ENCODE measurements around the gene SEMA4D. TPM values are rescaled to one million over a fixed set of nuclear protein-coding genes. Genes with fewer than 3 reads are reported as not detected.
"Not testable (repeated sequence)": the region's sequence is repeated elsewhere in the genome, so short reads cannot be mapped to it uniquely, and the experiment has no call there.

The SEMA4D gene
- total RNA-seq, 1 donor from 2014 or later = 2.9 TPM

- DNase-seq = no peak
These were observed 15.7 kb downstream of the SEMA4D start for GRCh38 chr9:89482056-89482851.

- DNase-seq = no peak
These were observed 16.4 kb downstream of the SEMA4D start for GRCh38 chr9:89481538-89481915.

DNA sequence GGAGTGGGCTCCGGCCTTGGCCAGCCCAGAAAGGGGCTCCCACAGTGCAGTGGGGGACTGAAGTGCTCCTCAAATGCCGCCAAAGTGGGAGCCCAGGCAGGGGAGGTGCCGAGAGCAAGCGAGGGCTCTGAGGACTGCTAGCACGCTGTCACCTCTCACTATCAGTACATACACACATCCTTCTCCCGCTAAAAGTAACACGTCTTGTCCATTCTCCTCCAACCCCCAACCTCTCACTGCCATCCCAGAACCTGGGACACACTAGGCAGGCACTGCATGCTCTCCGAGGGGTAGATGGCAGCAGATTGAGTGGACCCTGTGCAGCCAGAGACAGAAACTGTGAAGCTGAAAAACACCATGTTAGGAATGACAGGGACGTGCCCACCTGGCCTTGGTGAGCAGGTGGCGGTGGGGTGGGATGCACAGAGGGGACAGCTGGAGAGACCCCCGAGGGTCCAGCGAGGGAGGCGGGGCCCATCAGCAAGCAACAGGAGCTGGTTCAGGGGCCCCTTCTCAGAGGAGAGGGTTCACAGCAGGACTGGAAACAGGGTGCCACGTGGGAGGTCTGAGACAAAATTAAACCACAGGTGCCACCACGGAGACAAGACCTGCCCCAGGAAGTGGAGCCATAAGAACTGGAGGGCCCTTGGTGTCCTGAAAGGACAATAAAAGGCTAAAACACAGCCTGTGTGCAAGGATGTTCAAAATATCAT, 16.9 kb downstream of the SEMA4D start:
- DNase-seq = no peak

- not testable (repeated sequence) for DNase-seq
These were observed 17.5 kb downstream of the SEMA4D start for GRCh38 chr9:89480372-89480771.

DNA sequence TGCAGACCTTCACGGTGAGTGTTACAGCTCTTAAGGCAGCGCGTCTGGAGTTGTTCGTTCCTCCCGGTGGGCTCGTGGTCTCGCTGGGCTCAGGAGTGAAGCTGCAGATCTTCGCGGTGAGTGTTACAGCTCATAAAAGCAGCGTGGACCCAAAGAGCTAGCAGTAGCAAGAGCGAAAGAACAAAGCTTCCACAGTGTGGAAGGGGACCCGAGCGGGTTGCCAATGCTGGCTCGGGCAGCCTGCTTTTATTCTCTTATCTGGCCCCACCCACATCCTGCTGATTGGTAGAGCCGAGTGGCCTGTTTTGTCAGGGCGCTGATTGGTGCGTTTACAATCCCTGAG, 18.3 kb downstream of the SEMA4D start:
- DNase-seq = not testable (repeated sequence)

DNA sequence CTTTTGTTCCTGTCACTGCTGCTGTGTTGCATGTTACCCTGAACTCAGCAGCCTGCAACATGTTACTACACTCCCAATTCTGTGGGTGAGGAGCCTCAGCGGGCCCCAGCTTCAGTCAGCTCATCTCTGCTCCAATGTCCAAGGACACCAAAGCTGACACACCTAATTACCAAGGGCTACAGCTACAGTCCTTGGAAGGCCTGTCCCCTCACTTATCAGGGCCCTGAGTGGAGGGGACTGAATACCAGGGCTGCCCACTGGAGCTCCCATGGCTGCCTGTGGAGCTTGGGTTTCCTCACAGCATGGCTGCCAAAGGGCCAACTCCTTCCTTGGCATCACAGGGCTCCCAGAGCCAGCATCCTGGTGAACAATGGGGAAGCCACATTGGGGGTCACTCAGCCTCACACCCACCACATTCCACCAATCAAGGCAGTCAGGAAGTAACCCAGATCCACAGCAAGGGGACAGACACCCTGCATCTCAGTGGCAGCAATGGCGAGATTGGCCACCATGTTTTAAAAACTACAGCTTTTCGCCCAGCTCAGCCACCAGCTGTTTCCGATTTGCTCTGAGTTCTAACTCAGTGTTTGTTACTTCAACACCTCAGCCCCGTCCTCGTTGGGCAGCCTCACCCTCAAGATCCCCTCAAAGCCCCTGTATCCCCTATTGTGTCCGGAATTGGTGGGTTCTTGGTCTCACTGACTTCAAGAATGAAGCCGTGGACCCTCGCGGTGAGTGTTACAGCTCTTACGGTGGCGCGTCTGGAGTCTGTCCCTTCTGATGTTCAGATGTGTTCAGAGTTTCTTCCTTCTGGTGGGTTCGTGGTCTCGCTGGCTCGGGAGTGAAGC, 18.9 kb downstream of the SEMA4D start:
- no peak for DNase-seq

DNA sequence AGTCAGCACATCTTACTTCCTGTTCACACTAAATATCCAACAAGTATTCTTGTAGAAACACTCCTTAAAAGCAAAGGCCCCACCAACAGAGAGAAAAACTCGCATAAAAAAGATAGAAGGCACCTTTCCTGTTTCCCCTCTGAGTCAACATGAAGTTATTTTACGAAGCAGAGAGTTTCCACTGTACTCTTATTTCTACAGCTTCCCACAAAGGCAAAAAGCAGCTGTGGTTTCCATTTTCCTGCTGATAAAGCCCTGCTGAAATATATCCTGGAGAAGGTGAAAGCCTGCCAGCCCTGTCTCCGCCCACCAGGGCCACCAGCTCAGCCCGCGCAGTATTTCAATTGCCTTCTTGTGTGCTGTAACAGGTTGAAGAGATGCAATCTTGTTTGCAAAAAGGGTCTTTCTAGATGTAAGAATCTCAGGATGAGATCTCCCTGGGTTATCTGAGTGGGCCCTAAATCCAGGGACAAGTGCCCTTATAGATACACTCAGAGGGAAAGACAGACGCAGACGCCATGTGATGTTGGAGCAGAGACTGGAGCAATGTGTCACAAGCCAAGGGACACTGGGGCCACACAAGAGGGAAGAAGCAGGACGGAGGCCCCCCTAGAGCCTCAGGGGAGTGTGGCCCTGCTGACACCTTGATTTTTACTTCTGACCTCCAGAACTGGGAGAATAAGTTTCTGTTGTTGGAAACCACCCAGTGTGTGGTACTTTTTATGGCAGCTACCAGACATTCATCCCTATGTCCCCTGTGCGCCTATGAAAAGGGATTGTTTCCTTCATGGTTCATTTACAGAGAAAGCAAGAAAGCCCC, 19.9 kb downstream of the SEMA4D start:
- peak; percentile 87 for DNase-seq

DNA sequence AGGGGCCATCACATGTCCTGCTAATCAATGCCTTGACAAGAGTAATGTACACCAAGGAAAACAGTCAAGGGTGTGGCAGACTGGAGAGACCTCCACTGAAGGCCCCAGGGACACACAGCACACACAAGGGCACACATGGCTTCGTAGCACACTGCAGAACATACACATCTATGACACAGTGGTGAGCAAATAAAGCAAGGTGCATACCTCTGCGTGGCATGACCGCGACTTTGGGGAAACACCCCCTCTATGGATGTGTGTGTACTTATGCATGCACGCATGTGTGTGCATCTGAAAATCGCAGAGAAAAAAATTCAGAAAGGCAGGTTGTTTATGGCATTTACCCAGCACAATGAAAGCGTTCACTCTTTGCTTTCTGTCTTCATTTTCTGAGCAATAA, 20.5 kb downstream of the SEMA4D start:
- DNase-seq = no peak

DNA sequence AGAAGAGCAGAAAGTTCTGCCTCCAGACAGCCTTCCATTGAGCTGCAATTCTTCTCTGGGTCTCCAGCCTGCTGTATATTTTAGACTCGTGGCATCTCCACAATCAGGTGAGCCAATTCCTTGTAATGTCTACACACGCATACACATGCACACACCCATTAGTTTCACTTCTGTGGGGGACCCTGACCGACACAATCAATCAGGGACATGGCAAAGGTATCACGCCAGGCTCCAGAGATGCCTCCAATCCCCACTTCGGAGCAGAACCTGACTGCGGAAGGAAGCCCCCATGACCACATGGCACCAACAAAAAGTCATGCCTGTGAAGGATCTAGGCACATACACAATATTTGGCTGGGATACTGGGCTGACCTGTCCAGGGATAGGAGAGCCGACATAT, 21.4 kb downstream of the SEMA4D start:
- DNase-seq = no peak

GRCh38 chr9:89475891-89476440, 21.9 kb downstream of the SEMA4D start:
- no peak for DNase-seq

- no peak for DNase-seq
These were observed 23.0 kb downstream of the SEMA4D start for GRCh38 chr9:89474939-89475338.

DNA sequence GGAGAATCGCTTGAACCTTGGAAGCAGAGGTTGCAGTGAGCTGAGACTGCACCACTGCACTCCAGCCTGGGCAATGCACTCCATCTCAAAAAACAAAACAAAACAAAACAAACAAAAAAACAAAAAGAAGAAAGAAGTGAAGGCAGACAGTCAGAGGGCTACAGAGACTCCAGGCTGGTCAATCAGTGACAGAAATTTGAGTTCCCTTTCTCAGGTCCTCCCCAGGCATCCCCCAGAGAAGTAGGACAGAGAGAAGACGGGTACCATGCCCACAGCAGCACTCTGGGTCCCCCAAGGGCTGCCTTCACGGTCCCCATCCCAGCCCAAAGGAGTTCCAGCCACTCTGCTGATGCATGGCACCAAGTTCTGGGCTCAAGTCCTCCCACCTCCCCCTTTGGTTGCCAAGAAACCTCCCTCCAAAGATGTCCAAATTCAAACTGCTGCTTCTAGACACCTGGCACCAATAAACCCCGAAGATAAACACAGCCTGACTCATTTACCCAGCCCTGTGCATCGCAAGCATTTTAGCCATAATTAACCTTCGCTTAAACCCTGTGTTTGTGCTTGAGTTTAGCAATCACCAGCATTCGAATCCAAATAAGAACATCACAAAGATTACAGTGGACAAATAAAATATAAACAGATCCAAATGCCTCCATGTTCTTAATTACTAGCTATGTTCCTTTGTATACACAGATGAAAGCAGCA, 24.0 kb downstream of the SEMA4D start:
- DNase-seq = no peak

DNA sequence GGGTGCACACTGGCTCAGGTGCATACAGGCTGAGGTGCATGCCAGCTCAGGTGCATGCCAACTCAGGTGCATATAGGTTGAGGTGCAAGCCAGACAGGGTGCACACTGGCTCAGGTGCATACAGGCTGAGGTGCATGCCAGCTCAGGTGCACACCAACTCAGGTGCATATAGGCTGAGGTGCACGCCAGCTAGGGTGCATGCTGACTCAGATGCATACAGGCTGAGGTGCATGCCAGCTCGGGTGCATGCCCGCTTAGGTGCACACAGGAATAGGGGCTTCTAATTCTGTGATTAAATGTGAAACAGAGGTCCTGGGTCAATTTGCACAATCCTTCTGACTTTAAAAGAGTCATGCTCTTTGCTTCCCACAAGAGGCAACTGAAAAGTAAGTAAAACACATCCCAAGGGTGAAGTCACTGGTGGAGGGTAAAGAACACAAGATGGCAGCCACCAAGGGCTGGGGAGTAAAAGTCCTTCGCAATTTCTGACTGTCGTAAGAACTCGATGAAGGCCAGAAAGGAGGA, 26.1 kb downstream of the SEMA4D start:
- not testable (repeated sequence) for DNase-seq

- no peak for DNase-seq
These were observed 26.5 kb downstream of the SEMA4D start for GRCh38 chr9:89471390-89471789.

DNA sequence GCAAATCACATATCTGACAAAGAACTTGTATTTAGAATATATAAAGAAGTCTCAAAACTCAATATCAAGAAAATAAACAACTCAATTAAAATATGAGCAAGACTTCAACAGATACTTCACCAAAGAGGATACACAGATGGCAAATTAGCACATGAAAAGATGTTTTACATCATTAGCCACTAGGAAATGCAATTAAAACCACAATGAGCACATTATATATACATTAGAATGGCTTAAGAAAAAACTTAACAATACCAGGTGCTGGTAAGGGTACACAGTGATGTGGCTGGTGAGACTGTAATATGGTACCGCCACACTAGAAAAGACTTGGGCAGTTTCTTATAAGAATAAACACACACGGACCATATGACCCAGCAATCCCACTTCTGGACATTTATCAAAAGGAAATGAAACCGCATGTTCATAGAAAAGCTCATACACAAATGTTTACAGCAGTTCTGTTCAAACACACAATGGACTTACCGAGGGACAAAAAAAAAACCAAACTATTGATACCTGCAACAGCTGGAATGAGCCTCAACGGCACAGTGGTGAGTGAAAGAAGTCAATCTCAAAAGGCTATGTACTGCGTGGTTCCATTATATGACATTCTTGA, 27.6 kb downstream of the SEMA4D start:
- DNase-seq = no peak

- DNase-seq = no peak
These were observed 28.9 kb downstream of the SEMA4D start for GRCh38 chr9:89469003-89469402.

DNA sequence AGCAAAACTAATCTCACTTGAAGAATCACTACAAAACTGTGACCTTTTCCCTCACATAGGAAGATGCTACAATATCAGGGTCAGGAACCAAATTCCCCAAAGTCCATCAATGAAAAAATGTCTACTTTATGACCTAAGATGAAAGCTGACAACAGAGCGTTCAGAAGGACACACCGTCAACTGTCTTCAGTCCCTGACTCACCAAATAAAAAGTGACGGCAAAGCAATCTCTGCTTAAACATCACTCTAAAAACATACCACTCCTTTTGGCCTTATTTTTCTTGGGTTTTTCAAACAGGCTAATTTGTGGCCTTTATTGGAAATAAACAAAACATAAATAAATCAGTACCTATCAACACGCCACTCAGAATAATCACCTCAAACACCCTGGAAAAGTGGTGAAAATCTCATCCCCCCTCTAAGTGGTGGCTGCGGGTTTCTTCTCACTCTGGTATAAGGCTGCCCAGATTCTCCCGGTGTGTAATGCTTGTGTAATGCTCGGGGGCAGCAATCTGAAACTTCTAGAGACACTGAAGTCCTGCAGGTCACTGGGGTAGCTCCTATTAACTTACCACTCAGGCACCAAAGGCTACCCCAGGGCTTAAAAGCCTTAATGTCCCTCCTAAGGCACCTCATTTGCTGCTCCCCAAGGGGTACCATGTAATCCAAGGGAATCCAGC, 29.5 kb downstream of the SEMA4D start:
- DNase-seq = no peak

DNA sequence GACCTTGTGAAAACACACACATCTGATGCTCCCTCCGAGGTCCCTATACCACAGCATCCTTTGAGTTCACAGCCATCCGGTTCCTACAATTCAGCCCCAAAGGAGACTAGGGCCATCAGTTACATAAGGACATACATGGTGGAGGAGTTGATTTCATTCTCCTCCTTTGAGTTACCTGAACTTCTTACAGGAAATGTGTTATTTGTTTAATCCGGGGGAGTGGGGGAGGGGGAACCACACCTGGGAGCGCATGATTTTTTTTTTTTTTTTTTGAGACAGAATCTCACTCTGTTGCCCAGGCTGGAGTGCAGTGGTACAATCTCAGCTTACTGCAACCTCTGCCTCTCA, 30.7 kb downstream of the SEMA4D start:
- DNase-seq = no peak

DNA sequence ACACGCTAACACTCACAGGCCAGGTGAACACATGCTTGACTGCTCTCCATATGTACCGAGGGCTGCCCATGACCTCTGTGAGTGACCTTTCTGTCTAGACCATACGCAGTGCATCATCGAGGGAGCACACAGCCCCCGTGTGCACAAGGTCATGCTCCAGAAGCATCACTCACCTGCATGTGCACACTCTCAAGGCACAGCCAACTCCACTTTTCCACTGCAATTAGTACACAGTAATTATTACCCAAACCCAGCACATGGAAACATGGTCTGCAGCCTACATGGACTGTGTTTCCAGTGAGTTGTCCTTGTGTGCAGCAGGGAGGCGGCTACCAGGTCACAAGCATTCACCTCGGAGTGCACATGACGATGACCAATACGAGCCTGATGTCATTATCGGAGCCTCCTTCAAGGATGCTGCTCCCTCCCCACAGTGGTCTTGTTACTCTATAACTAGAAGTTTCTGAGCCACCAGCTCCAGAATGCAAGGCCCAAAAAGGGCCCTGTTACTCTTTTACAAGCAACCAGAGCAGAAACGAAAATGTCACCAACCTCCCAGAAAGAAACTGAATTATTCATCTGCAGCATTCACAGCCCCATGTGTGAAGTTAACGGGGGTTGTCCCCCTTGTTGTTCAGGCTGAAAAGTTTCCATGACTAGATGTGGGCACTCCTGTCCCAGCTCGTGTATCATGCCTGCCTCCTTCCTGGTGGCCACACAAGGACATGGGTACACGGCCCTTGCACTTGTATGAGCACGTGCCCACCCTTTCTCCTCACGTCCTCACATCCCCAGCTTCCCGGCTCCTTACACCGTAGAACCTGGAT, 31.2 kb downstream of the SEMA4D start:
- DNase-seq = no peak
